K562 (cell line): ENCODE data around the gene COL11A2. TPM values are rescaled to one million over a fixed set of nuclear protein-coding genes. Genes with fewer than 3 reads are reported as not detected.

Experiments
- ATAC-seq: fragments of 200-7000 bp; cut with Tn5 transposase; 3 replicates; pipeline ENCODE4 v1.9.1; 2020; ENCODE audit warnings: moderate library complexity
- BruUV-seq: library from RNA; stranded (reverse); fragments of 400-500 nt; replicated peaks from 2 replicates; lab custom pipeline; 2021; lab: Mats Ljungman, UMichigan
- CTCF ChIA-PET: fragments of 300-600 bp; formaldehyde crosslinking; extraction: SDS; loops from one replicate; lab custom pipeline; 2021; ENCODE audit warnings: low intra/inter-chr PET ratio; lab: Yijun Ruan, JAX
- POLR2A ChIA-PET: fragments of 300-600, 350-650 bp; sonication (Branson Sonifier 250); formaldehyde crosslinking; extraction: SDS; loops from one replicate; lab custom pipeline; 2021; ENCODE audit warnings: antibody characterized with exemption, inconsistent platforms; lab: Yijun Ruan, JAX
- DNase-seq, 4 experiments: peaks; one replicate each; pipeline versions ENCODE4 v3.0.0 to v3.0.0-alpha.2; 2011 to 2018; ENCODE audit warnings: low spot score in 3 of 4, mixed read lengths in 3 of 4; ENCODE audit errors: extremely low read depth in 1 of 4
- FAIRE-seq: peaks from 2 replicates; lab custom pipeline; 2011; peaks lifted over from hg19 to GRCh38; lab: Jason Lieb, UNC
- H2AFZ ChIP-seq: 2 replicates; pipeline ENCODE4 v1.6.0; 2011; ENCODE audit warnings: low read depth, low read length, control low read depth, inconsistent platforms
- H3K27ac ChIP-seq: fragments of 200-600 bp; 3 replicates; pipeline ENCODE4 v1.8.0; 2011; ENCODE audit warnings: low read depth, mild to moderate bottlenecking, control low read depth, inconsistent platforms, low read length, moderate library complexity, mixed read lengths; ENCODE audit errors: extremely low read depth
- H3K27me3 ChIP-seq, 2 experiments: fragments of 300-600 bp in 1 of 2; 2 replicates in 1 of 2; 3 replicates in 1 of 2; pipeline versions ENCODE4 v1.6.0 to v1.8.0; 2011; ENCODE audit warnings: inconsistent platforms in 2 of 2, low read length in 2 of 2, mild to moderate bottlenecking in 1 of 2, mixed read lengths in 1 of 2, moderate library complexity in 1 of 2; ENCODE audit not compliant: control insufficient read depth in 2 of 2, insufficient read depth in 2 of 2
- H3K36me3 ChIP-seq: fragments of 300-600 bp; 3 replicates; pipeline ENCODE4 v1.8.0; 2011; ENCODE audit warnings: mild to moderate bottlenecking, low read length, inconsistent platforms; ENCODE audit not compliant: control insufficient read depth, insufficient read depth
- H3K4me1 ChIP-seq, 2 experiments: fragments of 200-600 bp in 1 of 2; replicated peaks in 1 of 2; 2 replicates in 1 of 2; 3 replicates in 1 of 2; pipeline versions ENCODE4 v1.5.1 to v1.8.0; 2011; ENCODE audit warnings: inconsistent platforms in 2 of 2, low read length in 2 of 2, mild to moderate bottlenecking in 1 of 2, mixed read lengths in 1 of 2, moderate library complexity in 1 of 2; ENCODE audit not compliant: control insufficient read depth in 2 of 2, insufficient read depth in 2 of 2
- H3K4me2 ChIP-seq: 2 replicates; pipeline ENCODE4 v1.6.1; 2011; ENCODE audit warnings: low read length, control low read depth, inconsistent platforms, mixed read lengths; ENCODE audit not compliant: insufficient read depth
- H3K4me3 ChIP-seq: fragments of 200-600 bp; sonication (generic), shearing (Covaris generic); 2 replicates; pipeline ENCODE4 v1.5.1; 2016; ENCODE audit warnings: control low read depth, inconsistent platforms
- H3K79me2 ChIP-seq: fragments of 200-600 bp; 3 replicates; pipeline ENCODE4 v1.8.0; 2011; ENCODE audit warnings: low read length, inconsistent platforms; ENCODE audit not compliant: control insufficient read depth, insufficient read depth
- H3K9ac ChIP-seq, 2 experiments: 2 replicates each; pipeline versions ENCODE4 v1.6.0 to v1.6.1; 2011; ENCODE audit warnings: low read depth in 2 of 2, low read length in 2 of 2, control low read depth in 1 of 2, inconsistent platforms in 1 of 2, mild to moderate bottlenecking in 1 of 2, mixed read lengths in 1 of 2; ENCODE audit not compliant: insufficient read depth in 1 of 2
- H3K9me1 ChIP-seq: one replicate; pipeline ENCODE4 v1.6.0; 2011; ENCODE audit warnings: inconsistent platforms, mild to moderate bottlenecking, low read length, moderate library complexity; ENCODE audit not compliant: control insufficient read depth, insufficient read depth
- H3K9me3 ChIP-seq: replicated peaks from 2 replicates; pipeline ENCODE4 v1.5.1; 2011; ENCODE audit warnings: low read depth, low read length, inconsistent platforms; ENCODE audit not compliant: control insufficient read depth, insufficient read depth
- H4K20me1 ChIP-seq: replicated peaks from 2 replicates; pipeline ENCODE4 v1.6.1; 2011; ENCODE audit warnings: low read length, inconsistent platforms, mixed read lengths; ENCODE audit not compliant: control insufficient read depth, insufficient read depth
- CAMTA2 ChIP-seq: fragments of 250-450 bp; sonication (Bioruptor Pico); conservative IDR thresholded peaks from 2 replicates; pipeline ENCODE4 v1.5.1; 2022
- CREM ChIP-seq: IDR thresholded peaks from 2 replicates; pipeline ENCODE4 v1.6.1; 2014; ENCODE audit warnings: antibody characterized with exemption, low read depth
- CTCF ChIP-seq, 3 experiments: IDR thresholded peaks in 2 of 3; conservative IDR thresholded peaks in 1 of 3; 2 replicates each; pipeline ENCODE4 v1.5.1; 2011 to 2012; ENCODE audit warnings: low read length in 3 of 3, mild to moderate bottlenecking in 3 of 3, control low read depth in 2 of 3, improper control_type of control experiment in 1 of 3, inconsistent platforms in 1 of 3, low read depth in 1 of 3, mixed read lengths in 1 of 3, moderate library complexity in 1 of 3; ENCODE audit not compliant: insufficient read depth in 2 of 3
- E2F3 ChIP-seq: fragments of 250-450 bp; sonication (Bioruptor Pico); IDR thresholded peaks from 2 replicates; pipeline ENCODE4 v1.4.0; 2020; ENCODE audit warnings: mild to moderate bottlenecking
- ELF1 ChIP-seq: fragments of 200-800 bp; sonication (Bioruptor generic); IDR thresholded peaks from 2 replicates; pipeline ENCODE4 v1.6.1; 2016; ENCODE audit warnings: missing genetic modification characterization, missing compliant biosample characterization
- HINFP ChIP-seq: fragments of 450-650 bp; conservative IDR thresholded peaks from 2 replicates; pipeline ENCODE4 v1.6.1; 2016; ENCODE audit warnings: missing genetic modification characterization, low read depth, mild to moderate bottlenecking, control low read depth, missing compliant biosample characterization
- KHSRP ChIP-seq: fragments of 450-650 bp; IDR thresholded peaks from 2 replicates; pipeline ENCODE4 v1.6.1; 2017
- LARP7 ChIP-seq: fragments of 450-650 bp; IDR thresholded peaks from 2 replicates; pipeline ENCODE4 v1.6.1; 2016
- PTTG1 ChIP-seq: fragments of 450-650 bp; IDR thresholded peaks from 2 replicates; pipeline ENCODE4 v1.6.1; 2016; ENCODE audit warnings: low read depth, mild to moderate bottlenecking, missing genetic modification characterization, missing compliant biosample characterization
- RAD21 ChIP-seq, 2 experiments: fragments of 250-450 bp in 1 of 2; fragments of 450-650 bp in 1 of 2; sonication (Bioruptor Pico) in 1 of 2; formaldehyde crosslinking in 1 of 2; IDR thresholded peaks in 1 of 2; conservative IDR thresholded peaks in 1 of 2; 2 replicates each; pipeline versions ENCODE4 v1.4.0 to v1.8.0; 2020 to 2022; ENCODE audit warnings: mild to moderate bottlenecking in 2 of 2, moderate library complexity in 1 of 2
- ZKSCAN8 ChIP-seq: fragments of 200-800 bp; sonication (Bioruptor generic); IDR thresholded peaks from 2 replicates; pipeline ENCODE4 v1.6.1; 2016; ENCODE audit warnings: missing genetic modification characterization, missing compliant biosample characterization
- ZNF232 ChIP-seq: sonication (generic); formaldehyde crosslinking; IDR thresholded peaks from 2 replicates; pipeline ENCODE4 v1.8.0; 2022; ENCODE audit warnings: mild to moderate bottlenecking, missing genetic modification reagents
- ZNF583 ChIP-seq: fragments of 250-450 bp; sonication (Bioruptor Pico); IDR thresholded peaks from 2 replicates; pipeline ENCODE4 v1.4.0; 2020
- WGBS: fragments of 100-300 bp; shearing (Covaris generic); methylation state at CpG from one replicate; pipeline ENCODE4 v1.1.6; 2016; ENCODE audit warnings: low coverage, mixed read lengths; ENCODE audit not compliant: insufficient coverage; ENCODE audit errors: missing lambda C conversion rate; 5-methylcytosine and 5-hydroxymethylcytosine counted together
- in situ Hi-C: fragments of 300-500 bp; cut with MboI; formaldehyde crosslinking; loops from 4 replicates; pipeline ENCODE4 v1.15.0; 2018; ENCODE audit warnings: inconsistent platforms, mixed read lengths
- intact Hi-C: fragments of 100-400 bp; cut with micrococcal nuclease; formaldehyde crosslinking; loops from 2 replicates; pipeline ENCODE4 v1.14.2; 2022
- polyA plus RNA-seq, 8 experiments: library from polyadenylated mRNA; depleted of rRNA in 4 of 8; stranded (reverse) in 5 of 8; unstranded in 3 of 8; fragments of >200 nt; fragmentation: Nextera tagmentation in 2 of 8; fragmentation: Illumina TruSeq in 1 of 8; extraction: Ambion mirVana in 2 of 8; extraction: Trizol in 1 of 8; gene quantifications; 2 replicates each; pipeline versions ENCODE4 v1.2.1 to v1.2.3, GENCODE V29; 2011 to 2014; ENCODE audit warnings: inconsistent platforms in 1 of 8, missing spikeins in 1 of 8
- total RNA-seq, 7 experiments: library from RNA; depleted of rRNA in 6 of 7; stranded (reverse); fragments of >200 nt in 6 of 7; fragmentation: Illumina TruSeq in 2 of 7; extraction: Trizol in 2 of 7; gene quantifications; 2 replicates each; pipeline versions ENCODE4 v1.2.1 to v1.2.3, GENCODE V29; 2011 to 2021; ENCODE audit warnings: low replicate concordance in 1 of 7

Gene COL11A2
- total and polyA plus RNA-seq, 9 of the 15 experiments (the other 6 are each of a cell fraction or from before 2014, with no cell fraction given), result 0.04 to 0.35 (median 0.09) TPM; not detected in 1

- H2AFZ ChIP-seq, result no peak overlapping the region
- ChIA-PET CTCF (interaction anchor here (1.7 kb wide), 1 partner anchor 73 kb away, joined by 9 read pairs; no protein-coding TSS in a partner anchor), POLR2A (interaction anchor here (1.2 to 2.7 kb wide), 2 partner anchors 12 to 162 kb away, joined by 5 to 11 read pairs; no protein-coding TSS in a partner anchor)
- no peaks in the 10 kb centered on the region for H3K9me1 ChIP-seq
- in situ Hi-C loops, result no loop called here
- no peaks in the 10 kb centered on the region for H3K4me1 ChIP-seq
- H3K9me3 ChIP-seq, result no peaks in the 10 kb centered on the region
- H3K4me2 ChIP-seq, result no peak overlapping the region
- DNase-seq, result no peak
- no peak overlapping the region for H3K4me3 ChIP-seq
- peak; percentile 65 for ATAC-seq
- 4% methylated on average over 10 of the region's 10 CpGs for WGBS
- no peaks in the 10 kb centered on the region for H3K79me2 ChIP-seq
- no peak for FAIRE-seq
- no peak overlapping the region for H3K9ac ChIP-seq
- intact Hi-C loops, result loop anchor here (2.0 kb wide), 1 partner anchor 53 kb away; no protein-coding TSS in a partner anchor
- no peaks in the 10 kb centered on the region; the same call in 1 of the 2 replicates for H4K20me1 ChIP-seq
- no peaks in the 10 kb centered on the region for H3K36me3 ChIP-seq
- BruUV-seq, result no TSS peak
- H3K27ac ChIP-seq, result no peak overlapping the region
- peaks cover 3 to 18% of the 10 kb centered on the region in 2 experiments; a peak in 4 of 5 replicates for H3K27me3 ChIP-seq
- TF ChIP-seq ZKSCAN8 (CRISPR knock-in tag) (no peak), ZNF232 (CRISPR knock-in tag) (no peak), CREM (no peak), KHSRP (no peak), ZNF583 (no peak), E2F3 (CRISPR knock-in tag) (no peak), LARP7 (no peak), PTTG1 (tag) (no peak), CAMTA2 (CRISPR knock-in tag) (no peak), CTCF (IDR thresholded peaks at IDR 0.05 in 2 of 3, conservative IDR thresholded peaks at IDR 0.05 in 1 of 3; ENCODE audit: insufficient read depth in 2 of 3, low read depth in 1 of 3, low read length in 3 of 3) (peak; percentile 26 to 45 (median 34); a peak in 4 of 6 replicates), HINFP (tag) (no peak), ELF1 (tag) (no peak), RAD21 (CRISPR knock-in tag; conservative IDR thresholded peaks at IDR 0.05 in 1 of 2, IDR thresholded peaks at IDR 0.05 in 1 of 2) (peak in 1 of 2 experiments; percentile 32; a peak in 1 of 4 replicates)
Measured at GRCh38 chr6:33175436-33176069, 16.7 kb downstream of the COL11A2 start.
